Stimulated activated CD8-positive, alpha-beta memory T cell treated with anti-CD3 and anti-CD28 coated beads, Interleukin-7, amount 100 ng/mL, for 24 hours (primary cell): ENCODE results near the gene SCAF11.

ENCODE experiments used
- DNase-seq: peaks from one replicate; pipeline ENCODE4 v3.0.0-alpha.2; 2020; ENCODE audit warnings: low read depth

SCAF11 gene

GRCh38 chr12:45913631-45914030, 76.7 kb downstream of the SCAF11 start:
- DNase-seq = no peak

GRCh38 chr12:45912774-45913173, 77.6 kb downstream of the SCAF11 start:
- no peak for DNase-seq

DNA sequence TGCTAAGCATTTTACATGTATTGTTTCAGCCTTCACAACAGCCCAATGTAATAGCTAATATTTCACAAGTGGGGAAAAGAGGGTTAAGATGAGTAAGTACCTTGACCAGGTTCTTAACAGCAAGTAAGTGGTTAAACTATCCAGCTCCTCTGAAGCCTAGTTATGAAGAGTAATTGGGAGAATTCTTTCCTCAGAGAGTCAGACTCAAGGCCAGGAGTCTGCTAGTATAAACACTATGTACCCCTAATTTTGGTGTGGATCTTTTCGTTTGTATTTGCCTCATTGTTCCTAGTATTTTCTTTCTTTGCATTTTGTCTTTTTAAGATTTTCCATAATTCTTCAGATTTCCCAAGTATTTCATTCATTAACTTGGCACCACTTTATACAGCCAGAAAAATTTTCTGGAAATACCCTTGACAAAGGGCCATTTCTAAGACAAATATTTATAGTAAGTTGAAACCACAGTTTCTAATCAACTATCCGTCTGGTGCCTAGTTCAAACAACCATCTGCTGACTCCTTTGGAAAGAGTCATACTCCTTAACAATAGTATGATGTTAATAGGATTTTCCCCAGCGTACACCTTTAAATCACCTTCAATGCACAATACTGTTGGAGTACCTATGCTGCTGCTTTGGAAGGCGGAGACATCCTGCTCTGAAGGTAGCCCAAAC, 81.2 kb downstream of the SCAF11 start:
- no peak for DNase-seq

- DNase-seq = no peak
Measured at GRCh38 chr12:45907955-45908354, 82.4 kb downstream of the SCAF11 start.

GRCh38 chr12:45898094-45898493, 92.3 kb downstream of the SCAF11 start:
- no peak for DNase-seq

- DNase-seq = no peak
Measured at GRCh38 chr12:45895961-45896360, 94.4 kb downstream of the SCAF11 start.

DNA sequence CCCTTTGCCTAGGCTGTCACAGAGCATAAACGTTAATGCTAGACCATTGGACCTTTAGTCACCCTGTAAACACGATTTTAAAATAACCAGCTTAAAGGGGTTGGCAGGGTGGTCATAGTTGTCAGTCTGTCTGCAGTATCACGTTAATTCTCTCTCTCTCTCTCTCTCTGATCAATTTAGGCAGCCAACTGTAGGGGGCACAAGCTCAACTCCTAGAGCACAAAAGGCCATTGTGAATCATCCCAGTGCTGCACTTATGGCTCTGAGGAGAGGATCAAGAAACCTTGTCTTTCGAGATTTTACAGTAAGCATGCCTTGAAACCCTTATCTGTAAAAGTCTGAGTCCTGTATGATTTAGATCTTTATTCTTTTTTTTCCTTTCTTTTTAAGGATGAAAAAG, 97.1 kb downstream of the SCAF11 start:
- no peak for DNase-seq

- no peak for DNase-seq
Measured at GRCh38 chr12:45890276-45890675, 100.1 kb downstream of the SCAF11 start.

DNA sequence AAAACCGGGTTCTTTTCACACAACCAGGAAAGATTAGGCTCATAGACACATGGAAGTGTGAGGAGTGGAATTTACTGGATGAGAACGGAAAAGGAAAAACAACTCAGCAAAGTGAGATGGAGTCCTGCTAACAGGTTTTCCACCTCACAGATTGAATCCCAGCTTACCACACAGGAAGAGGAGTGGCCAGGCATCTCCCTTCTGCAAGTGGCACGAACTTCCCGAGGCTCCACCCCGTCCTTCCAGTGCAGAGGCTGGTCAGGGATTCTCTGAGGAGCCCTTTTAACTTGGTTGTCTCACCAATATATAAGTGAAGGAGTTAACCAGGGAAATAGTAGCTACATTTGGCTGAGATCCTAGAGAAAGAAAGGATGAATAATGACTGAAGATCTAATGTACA, 102.8 kb downstream of the SCAF11 start:
- DNase-seq = no peak

DNA sequence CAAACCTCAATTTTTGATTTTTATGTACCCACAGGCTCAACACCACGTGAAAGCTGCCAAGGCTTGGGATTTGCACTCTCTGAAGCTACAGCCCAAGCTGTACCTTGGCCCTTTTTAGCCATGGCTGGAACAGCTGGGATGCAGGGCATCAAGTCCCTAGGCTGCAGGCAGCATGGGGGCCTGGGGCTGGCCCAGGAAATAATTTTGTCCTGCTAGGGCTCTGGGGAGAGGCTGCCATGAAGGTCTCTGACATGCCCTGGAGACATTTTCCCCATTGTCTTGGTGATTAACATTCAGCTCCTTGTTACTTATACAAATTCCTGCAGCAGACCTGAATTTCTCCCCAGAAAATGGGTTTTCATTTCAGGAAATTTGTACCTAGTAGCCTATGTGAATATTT, 103.7 kb downstream of the SCAF11 start:
- DNase-seq = no peak

GRCh38 chr12:45883187-45883586, 107.2 kb downstream of the SCAF11 start:
- no peak for DNase-seq

DNA sequence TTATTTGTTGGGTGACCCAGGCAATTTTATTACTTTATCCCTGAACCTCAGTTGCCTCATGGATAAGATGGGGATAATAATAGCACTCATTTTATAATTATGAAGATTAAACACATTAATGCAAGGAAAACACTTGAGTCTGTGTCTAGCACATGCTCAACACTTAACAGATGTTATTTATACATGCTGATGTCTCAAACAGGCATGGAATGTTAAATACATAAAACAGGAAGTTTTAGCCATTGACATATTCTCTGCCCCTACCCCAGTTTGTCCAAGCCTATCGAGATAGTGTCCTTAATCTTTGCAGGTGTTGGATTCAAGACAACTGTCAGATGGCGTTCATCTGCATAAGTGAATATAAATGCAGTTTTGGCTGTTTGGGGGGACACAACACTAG, 109.8 kb downstream of the SCAF11 start:
- DNase-seq = no peak

- no peak for DNase-seq
Measured at GRCh38 chr12:45879363-45879895, 110.9 kb downstream of the SCAF11 start.

DNA sequence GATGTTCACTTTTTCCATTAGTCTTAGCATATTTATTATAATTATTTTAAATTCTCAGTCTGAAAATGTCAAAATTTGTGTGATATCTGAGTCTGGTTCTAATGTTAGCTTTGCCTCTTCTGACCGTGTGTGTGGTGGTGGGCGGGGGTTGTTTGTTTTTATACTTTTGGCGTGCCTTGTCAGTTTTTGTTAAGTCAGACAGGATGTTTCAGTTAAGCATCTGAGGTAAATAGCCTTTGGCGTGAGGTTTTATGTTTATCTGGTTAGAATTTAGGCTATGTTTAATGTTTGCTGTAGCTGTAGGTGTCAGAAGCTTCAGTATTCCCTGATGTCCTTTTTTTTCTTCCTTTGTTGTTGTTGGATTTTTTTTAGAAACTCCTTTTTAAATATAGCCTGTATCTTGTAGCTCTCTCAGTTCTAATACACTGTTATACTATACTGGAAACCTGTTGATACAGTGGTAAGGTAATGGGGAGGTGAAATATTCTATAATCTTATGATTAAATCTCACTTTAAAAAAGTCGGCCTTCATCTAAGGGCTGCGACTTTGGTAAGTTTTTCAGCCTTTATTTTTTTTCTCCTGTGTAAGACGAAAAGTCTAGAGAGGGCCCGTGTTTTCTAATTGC, 111.6 kb downstream of the SCAF11 start:
- DNase-seq = no peak

- DNase-seq = no peak
Measured at GRCh38 chr12:45877069-45877468, 113.3 kb downstream of the SCAF11 start.

DNA sequence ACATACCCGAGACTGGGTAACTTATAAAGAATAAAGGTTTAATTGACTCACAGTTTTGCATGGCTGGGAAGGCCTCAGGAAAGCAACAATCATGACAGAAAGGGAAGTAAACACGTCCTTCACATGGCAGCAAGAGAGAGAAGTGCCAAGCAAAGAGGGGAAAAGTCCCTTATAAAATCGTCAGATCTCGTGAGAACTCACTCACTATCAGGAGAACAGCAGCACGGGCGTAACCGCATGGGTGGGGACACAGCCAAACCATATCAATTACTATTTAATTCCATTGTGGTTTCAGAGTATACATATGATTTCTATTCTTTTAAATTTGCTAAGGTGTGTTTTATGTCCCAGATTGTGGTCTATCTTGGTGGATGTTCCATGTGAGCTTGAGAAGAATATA, 117.9 kb downstream of the SCAF11 start:
- no peak for DNase-seq
